ENCODE results near the gene GP1BB.
"Not testable (repeated sequence)": the region's sequence is repeated elsewhere in the genome, so short reads cannot be mapped to it uniquely, and the experiment has no call there.

GP1BB gene

DNA sequence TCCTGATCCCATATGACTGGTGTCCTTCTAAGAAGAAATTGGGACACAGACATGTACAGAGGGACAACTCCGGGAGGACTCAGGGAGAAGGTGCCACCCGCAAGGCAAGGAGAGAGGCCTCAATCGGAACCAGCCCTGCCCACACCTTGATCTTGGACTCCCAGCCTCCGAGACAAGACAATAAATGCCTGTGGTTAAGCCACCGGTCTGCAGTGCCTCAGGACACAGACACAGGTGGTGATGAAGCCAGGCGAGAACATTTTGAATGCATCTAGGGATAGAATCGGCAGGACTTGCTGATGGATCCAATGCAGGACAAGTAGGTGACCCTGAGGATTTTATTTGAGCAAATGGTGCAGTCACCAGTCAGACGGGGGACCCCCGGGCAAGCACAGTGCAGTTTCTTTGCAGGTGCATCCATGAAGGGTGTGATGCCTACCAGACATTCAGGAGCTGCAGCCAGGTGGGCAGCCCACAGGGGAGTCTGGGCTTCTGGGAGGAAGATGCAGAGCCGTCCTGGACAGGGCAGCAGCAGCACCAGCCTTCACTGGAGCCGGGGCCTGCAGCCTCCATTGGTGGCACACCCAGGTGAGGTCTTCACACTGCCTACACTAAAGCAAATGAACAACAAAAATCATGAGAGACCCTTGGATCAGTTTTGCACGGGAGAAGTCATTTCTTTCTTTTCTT is 29.2 kb upstream of the GP1BB start:
- DNase-seq: no peak

DNA sequence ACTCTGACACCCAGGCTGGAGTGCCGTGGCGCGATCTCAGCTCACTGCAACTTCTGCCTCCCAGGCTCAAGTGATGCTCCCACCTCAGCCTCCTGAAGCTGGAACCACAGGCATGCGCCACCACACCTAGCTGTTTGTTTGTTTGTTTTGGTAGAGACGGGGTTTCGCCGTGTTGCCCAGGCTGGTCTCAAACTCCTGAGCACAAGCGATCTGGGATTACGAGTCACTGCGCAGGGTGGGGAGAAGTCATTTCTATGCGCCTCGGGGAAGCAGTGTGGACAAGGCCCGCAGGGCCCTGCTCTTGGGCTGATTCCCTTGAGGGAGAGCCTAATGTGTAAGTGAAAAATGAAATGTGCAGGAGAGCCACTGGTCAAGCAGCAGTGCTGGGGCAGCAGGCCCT is 28.6 kb upstream of the GP1BB start:
- DNase-seq: no peak

DNA sequence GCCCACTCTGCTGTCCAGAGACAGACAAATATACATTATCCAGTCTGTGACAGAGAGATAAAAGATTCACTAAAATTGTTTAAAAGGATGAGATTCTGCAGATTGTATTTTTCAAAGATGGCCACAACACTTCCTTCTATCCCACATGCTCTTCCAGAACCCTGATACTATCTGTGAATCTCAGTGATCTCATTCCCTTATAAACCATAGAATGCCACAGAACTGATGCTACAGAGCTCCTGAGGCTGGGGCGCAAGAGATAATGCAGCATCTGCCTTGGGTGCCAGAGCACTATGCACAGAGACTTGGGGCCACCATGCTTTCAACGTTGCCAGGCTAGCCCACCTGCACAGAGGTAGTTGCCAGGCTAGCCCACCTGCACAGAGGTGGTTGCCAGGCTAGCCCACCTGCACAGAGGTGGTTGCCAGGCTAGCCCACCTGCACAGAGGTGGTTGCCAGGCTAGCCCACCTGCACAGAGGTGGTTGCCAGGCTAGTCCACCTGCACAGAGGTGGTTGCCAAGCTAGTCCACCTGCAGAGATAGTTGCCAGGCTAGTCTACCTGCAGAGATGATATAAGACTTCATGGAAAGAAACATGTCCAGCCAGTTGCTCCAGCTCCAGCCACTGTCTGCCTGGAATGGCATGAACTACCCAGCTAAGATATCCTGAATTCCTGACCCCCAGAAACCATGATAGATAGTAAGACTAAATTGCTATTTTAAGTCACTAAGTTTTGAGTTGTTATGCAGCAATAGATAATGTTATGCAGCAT is 26.6 kb upstream of the GP1BB start:
- no peak for DNase-seq

DNA sequence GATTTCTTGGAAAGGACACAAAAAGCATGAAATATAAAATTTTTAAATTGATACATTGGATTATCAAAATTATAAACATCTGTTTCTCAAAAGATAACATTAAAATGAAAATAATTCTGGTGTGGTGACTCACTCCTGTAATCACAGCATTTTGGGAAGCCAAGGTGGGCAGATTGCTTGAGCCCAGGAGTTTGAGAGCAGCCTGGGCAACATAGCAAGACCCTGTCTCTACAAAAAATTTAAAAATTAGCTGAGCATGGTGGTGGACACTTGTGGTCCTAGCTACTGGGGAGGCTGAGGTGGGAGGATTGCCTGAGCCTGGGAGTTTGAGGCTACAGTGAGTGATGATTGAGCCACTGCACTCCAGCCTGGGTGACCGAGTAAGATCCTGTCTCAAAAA is 25.5 kb upstream of the GP1BB start:
- DNase-seq: not testable (repeated sequence)

DNA sequence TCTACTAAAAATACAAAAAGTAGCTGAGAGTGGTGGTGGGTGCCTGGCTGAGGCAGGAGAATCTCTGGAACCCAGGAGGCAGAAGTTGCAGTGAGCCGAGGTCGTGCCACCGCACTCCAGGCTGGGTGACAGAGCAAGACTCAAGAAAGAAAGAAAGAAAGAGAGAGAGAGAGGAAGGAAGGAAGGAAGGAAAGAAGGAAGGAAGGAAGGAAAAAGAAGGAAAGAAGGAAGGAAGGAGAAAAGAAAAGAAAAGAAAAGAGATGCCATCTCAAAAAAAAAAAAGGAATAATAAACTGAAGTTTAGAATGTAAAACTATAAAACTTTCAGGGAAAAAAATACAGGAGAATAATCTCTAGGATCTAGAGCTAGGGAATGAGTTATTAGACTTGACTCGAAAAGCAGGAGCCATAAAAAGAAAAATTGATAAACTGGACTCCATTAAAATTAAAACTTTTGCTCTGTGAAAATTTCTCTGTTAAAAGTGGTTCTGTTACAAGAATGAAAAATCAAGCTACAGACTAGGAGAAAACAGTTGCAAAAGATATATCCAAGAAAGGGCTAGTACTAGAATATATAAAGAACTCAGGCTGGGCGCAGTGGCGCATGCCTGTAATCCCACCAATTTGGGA is 22.4 kb upstream of the GP1BB start:
- DNase-seq: no peak

DNA sequence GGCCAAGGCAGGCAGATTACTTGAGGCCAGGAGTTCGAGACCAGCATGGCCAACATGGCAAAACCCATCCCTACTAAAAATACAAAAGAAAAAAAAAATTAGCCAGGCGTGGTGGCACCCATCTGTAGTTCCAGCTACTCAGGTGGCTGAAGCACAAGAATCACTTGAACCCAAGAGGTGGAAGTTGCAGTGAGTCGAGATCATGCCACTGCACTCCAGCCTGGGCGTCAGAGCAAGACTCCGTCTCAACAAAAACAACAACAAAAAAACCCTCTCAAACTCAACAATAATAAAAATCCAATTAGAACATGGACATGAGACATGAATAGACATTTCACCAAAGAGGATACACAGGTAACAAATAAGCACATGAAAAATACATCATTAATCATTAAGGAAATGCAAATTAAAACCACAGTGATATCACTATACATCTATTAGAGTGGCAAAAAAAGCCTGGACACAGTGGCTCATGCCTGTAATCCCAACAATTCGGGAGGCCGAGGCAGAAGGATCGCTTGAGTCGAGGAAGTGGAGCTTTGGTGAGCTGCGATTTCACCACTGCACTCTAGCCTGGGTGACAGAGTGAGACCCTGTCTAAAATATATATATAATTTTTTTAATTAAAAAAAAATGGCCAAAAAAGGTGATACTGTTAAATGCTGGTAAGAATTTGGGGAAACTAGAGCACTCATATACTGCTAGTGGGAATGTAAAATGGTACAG is 21.8 kb upstream of the GP1BB start:
- DNase-seq: no peak

DNA sequence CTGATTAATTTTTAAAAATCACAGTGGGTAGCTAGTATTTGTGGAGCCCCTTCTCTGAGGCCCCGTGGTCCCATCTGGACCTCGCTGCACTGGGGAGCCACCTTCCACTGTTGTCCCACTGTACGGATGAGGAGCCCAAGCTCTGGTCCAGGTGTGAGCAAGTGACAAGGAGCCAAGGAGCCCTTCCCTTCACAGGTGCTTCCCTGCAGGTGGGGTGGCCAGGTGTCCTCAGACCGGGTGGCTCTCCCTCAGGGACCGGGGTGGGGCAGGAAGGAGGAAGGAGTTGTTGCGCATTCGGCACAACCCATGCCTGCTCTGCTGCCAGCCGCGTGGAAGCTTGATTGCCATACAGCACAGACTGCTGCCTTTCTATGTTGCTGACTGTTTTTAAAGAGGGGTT is 19.5 kb upstream of the GP1BB start:
- DNase-seq: peak in 1 of 2 donors; percentile 13

DNA sequence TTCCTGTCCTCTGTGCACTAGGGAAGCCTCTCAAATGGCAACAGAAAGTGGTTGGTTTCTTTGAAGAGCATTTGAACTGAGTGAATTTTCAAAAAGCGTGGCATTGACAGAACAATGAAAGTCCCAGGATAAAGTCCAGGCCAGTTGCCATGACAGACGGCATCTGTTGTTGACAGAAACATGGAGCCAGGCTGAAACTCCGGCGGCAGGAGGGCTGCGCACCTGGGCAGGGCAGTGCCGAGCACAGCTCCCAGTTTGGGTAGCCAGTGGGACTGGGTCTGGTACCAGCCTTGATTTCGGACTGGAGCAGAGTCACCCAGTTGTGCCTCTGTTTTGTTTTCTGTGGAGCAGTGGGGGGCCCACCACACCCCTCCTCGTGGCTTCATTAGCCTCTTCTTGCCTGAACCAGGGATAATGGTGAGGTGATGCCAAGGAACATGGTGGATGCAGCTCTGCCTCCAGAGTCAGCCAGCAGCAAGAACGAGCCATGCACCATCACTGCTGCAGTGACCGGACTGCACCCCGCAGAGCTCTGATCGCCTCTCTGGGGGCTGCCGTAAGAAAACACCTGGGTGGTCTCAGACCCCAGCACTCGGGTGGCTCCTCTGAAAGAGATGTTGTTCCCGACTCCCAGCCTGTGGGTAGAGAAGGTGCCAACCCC is 18.9 kb upstream of the GP1BB start:
- DNase-seq: peak in 1 of 2 donors; percentile 16

DNA sequence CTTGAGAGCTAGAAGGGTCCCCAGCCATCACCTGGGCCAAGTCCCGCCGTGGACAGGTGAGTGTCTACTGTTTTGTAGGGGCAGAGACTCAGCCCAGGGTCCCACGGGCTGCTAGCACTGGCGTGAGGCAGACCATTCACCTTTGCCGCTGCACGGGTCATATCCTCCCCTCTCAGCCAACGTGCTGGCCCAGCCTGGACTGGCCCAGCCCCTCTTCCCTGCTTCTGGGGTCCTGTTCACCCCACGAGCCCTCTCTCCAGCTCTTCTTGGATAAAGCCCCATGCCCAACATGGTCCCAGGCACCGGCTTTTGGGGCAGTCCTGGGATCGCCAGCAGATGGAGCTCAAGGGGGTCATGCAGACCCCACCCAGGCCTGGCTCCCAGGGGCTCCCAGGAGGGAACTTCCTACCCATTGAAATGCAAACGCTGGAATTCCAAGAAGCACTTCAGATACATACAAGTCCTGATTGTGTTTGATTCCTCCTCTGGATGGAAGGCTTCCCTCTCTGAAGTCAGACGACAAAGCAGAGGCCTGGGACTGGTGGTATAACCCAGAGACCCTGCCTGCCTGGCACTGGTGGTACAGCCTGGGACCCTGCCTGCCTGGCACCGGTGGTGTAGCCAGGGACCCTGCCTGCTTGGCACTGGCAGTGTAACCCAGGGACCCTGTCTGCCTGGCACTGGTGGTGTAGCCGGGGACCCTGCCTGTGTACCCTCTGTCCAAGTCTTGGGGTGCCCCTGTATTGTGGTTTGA is 18.0 kb upstream of the GP1BB start:
- DNase-seq: no peak

DNA sequence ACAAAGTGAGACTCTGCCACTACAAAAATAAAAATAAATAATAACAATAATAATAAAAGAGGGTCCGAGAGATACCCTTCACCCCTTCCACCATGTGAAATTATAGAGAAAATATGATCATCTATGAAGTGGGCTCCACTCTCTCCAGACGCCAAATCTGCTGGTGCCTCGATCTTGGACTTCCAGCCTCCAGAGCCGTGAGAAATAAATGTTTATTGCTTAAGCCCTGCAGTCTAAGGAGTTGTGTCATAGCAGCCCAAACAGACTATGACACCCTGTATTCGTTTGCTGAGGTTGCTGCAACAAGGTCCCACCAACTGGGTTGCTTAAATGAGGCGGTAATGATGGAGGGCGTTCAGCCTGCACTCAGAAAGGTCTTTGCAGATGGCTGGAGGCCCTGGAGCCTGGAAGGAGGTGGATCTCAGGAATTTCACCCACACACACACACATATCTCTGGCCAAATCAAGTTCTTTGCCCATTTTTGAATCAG is 16.6 kb upstream of the GP1BB start:
- no peak for DNase-seq

DNA sequence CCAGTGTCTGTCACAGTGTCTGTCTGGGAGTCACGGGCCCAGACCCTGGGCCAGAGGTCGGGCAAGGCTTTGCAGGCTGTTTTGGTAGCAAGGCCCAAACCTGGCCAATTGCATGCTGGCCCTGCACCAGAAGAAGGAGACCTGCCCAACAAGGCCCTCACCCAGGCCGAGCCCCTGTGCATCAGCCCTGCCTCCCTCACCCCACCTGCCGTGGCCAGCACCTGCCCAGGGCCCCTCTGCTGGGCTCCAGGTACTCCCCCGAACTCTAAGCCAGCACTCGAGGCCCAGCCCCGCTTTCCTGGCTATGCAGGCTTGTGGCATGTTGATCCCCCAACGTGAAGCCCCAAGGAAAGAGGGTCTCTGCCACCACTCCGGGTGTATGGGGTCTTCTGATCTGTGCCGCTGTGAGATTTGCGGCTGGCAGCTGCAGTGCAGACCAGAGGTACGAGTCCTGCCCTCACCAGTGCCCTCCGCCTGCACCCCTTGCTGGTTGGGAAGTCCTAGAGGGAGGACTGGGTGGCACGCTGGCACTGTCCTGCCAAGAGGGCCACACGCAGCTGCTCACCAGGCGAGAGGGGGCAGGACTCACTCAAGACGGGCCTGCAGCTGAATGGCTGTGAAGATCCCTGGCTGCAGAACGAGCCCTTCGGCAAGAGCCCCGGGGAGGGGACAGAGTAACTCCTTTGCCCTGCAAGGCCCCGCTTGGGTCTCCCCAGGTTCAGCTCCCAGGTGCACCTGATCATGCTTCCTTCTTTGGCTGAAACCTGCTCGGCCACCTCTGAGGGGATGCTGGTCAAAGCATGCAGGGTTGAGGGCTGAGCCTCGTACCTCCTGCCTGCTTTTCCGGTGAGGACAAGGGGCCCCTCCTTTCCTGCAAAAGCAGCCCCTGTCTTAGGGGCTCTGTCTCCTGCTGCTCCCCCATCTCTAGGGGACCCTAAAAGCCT is 15.7 kb upstream of the GP1BB start:
- peak in 1 of 2 donors; percentile 13 for DNase-seq

DNA sequence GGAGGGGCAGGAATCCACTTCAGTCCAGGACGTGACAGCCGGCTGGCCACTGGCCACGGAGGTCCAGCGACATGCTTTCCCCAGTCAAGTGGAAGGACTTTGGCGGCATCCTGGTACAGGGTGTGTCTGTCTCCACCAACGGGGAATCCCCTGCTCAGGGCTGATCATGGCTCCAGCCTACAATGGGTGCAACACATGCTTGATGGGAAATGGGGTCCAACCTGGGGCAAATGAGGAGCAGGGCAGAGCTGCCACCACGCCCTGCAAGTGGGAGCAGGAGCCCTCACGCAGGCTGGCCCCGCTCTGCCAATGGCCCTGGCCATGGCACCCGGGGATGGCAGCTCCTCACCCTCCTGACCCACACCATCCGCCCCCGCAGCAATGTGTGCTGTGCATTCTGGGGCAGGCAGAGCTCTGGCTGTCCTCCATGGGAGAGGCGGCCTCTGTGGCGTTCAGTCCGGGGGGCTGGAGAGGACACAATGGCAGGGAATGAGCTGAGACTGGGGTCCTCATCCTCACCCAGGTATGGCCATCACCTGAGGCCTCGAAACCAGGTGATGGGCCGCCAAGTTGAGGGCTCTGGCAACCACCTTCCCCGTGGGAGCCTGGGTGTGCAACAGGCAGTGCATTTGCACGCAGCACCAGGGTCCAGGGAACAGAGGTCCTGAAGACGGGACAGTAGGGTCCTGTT is 14.9 kb upstream of the GP1BB start:
- peak in 1 of 2 donors; percentile 15 for DNase-seq

DNA sequence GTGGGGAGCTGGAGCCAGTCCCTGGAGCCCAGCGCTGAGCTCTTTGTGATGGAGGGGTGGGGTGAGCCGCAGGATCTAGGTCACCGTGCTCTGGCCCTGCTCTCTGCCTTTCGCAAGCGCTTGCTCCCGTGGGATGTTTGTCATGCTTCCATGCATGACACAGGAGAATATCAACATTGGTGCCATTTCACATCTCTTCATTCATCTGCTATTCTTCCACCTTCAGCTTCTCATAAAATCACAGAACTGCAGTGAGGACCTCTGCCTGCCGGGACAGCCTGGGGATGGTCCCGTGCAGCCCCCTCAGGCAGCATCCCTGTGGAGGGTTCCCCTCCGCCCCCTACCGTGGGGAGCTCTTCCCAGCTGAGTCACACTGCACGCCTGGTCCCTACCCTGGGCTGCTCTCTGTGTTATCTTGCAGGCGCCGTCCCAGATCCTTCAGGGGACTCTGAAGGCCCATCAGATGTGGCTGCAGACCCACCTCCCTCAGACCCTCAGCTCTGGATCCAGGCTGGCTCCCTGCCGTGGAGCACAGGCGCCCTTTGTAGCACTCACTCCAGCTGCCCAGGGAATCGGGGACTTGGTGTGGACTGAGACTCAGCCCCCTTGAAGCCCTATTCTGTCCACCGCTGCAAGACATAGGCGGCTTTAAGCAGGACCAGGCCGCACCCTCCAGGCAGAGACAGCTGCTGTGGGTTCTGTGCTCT is 14.1 kb upstream of the GP1BB start:
- DNase-seq: peak in 1 of 2 donors; percentile 11

DNA sequence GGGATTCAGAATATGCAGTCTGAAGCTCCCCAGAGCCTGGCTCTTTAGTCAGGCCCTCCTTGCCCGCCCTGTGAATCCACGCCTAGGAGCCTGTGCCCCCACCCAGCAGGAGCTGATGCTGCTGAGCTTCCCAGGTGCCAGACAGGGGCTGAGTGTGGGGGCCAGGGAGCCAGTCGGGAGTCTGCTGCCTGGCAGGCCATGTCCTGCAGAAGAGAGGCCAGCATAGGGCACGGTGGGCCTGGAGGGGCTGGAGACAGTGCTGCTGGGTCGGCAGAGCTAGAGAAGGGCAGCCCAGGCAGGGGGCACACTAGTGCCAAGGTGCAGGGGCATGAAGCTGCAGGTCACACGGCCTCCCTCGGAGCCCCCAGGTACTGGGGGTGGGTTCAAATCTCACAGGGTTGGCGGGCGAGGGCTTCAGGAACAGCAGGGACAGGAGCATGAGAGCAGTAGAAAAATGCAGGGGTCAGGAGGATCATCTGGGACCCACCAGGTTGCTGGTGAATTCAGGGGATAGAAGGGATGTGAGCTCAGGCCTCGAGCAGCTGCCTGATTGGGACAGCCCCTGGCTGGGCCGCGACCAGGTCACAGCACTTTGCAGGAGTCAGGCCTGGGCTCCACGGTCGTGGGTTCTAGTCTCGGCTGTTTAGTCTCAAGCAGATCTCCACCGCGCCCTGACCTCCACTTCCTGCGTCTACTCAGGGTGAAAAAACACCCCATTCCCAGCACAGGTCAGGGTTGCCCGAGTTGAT is 13.1 kb upstream of the GP1BB start:
- DNase-seq: peak in 1 of 2 donors; percentile 11

DNA sequence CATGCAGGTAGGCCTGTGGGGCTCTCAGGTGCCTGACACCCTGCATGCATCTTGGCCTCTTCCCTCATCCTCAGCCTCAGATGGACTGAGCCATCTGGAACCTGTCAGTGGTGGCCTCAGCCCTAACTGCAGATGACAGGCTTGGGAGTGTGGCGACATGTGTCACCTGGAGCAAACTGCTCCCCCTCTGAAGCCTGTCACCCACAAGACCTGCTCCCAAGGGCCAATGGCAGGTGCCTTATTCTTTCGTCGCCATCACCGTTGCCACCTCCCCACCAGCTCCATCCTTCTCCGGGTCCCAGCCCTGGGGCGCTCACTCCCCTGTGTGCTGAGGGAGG is 12.6 kb upstream of the GP1BB start:
- DNase-seq: no peak

DNA sequence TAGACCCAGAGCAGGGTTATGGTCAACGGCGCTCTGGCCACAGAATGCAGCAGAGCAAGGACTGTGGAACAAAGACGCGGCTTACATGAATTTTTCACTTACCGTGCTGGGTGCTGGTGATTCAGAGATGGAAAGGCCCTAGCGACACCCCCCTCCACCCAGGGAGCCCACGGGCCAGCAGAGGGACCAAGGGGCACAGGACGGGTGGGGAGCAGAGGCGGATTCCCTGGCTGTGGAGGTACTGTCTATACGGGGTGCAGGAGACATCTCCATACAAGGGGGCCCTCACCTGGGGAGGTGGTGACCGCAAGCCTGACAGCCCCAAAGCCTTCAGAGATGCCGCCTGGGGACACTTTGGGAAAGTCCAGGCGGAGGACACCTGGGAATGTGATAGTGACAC is 10.1 kb upstream of the GP1BB start:
- no peak for DNase-seq

DNA sequence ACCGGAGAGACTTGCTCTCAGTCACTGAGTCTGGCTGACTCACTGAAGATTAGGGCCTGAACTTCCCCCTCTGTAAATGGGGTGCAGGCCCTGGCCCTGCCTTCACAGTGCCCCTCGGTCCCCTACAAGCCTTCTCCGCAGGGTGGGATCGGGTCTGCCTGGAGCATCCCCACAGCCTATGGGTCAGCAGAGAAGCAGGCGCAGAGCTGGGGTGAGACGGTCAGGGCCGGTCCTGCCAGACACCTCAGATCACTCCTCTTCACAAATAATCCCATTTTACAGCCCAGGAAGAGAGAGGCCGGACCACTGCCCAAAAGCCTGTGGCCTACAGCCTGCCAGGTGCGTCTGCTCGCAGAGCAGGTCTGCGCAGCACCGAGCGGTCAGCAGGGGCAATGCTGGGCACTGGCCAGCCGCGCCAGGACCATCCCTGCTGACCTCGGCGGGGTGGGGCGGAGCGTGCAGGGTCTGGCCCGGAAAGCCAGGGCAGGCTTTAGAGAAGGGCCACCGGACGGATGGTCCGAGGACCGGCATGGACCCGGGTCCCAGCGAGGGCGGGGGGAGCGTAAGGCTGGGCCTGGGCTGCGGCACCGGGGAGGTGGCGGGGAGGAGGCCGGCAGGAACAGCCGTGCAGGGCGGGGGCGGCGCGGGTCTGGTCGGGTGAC is 9.6 kb upstream of the GP1BB start:
- no peak for DNase-seq

Measured in stimulated activated CD4-positive, alpha-beta T cell treated with anti-CD3 and anti-CD28 coated beads, Interleukin-2, amount 100 ng/mL, for 24 hours (primary cell).